HS-5 (cell line): Measurements from ENCODE around the gene TMPRSS11A.

Experiments used
- DNase-seq: peaks from one replicate; pipeline ENCODE4 v3.0.0-alpha.2; 2012; ENCODE audit warnings: low read depth

The TMPRSS11A gene

GRCh38 chr4:67963356-67963755 lies at the start of gene TMPRSS11A:
Gene TMPRSS11A (minus strand): TSS chr4:67963493. CDS start chr4:67963393, 100 bp downstream.
- DNase-seq: no peak

GRCh38 chr4:68011684-68012083 lies 48.4 kb upstream of the TMPRSS11A start:
- no peak for DNase-seq

- DNase-seq: no peak
Observed at GRCh38 chr4:68002906-68003305, 39.6 kb upstream of the TMPRSS11A start.

GRCh38 chr4:67996127-67996526 lies 32.8 kb upstream of the TMPRSS11A start:
- no peak for DNase-seq

GRCh38 chr4:67988991-67989390 lies 25.7 kb upstream of the TMPRSS11A start:
- DNase-seq: peak; percentile 38

GRCh38 chr4:67983333-67983732 lies 20.0 kb upstream of the TMPRSS11A start:
- no peak for DNase-seq

GRCh38 chr4:67980512-67980911 lies 17.2 kb upstream of the TMPRSS11A start:
- no peak for DNase-seq

- no peak for DNase-seq
Observed at GRCh38 chr4:67973608-67974007, 10.3 kb upstream of the TMPRSS11A start.

GRCh38 chr4:67954890-67955289 lies 8.4 kb downstream of the TMPRSS11A start:
- DNase-seq: no peak

GRCh38 chr4:67941074-67941473 lies 22.2 kb downstream of the TMPRSS11A start:
- DNase-seq: no peak

- DNase-seq: no peak
Observed at GRCh38 chr4:67940506-67940905, 22.8 kb downstream of the TMPRSS11A start.

GRCh38 chr4:67939195-67939594 lies 24.1 kb downstream of the TMPRSS11A start:
- DNase-seq: no peak

GRCh38 chr4:67935888-67936287 lies 27.4 kb downstream of the TMPRSS11A start:
- DNase-seq: no peak

GRCh38 chr4:67934628-67935027 lies 28.7 kb downstream of the TMPRSS11A start:
- DNase-seq: no peak

- DNase-seq: no peak
Observed at GRCh38 chr4:67933755-67934154, 29.5 kb downstream of the TMPRSS11A start.

- DNase-seq: no peak
Observed at GRCh38 chr4:67933038-67933437, 30.3 kb downstream of the TMPRSS11A start.

GRCh38 chr4:67931256-67931655 lies 32.0 kb downstream of the TMPRSS11A start:
- DNase-seq: no peak

GRCh38 chr4:67929426-67929825 lies 33.9 kb downstream of the TMPRSS11A start:
- peak; percentile 79 for DNase-seq

GRCh38 chr4:67928546-67928945 lies 34.7 kb downstream of the TMPRSS11A start:
- DNase-seq: peak; percentile 31

- no peak for DNase-seq
Observed at GRCh38 chr4:67927251-67927650, 36.0 kb downstream of the TMPRSS11A start.

- DNase-seq: no peak
Observed at GRCh38 chr4:67926485-67926884, 36.8 kb downstream of the TMPRSS11A start.

- DNase-seq: peak; percentile 32
Observed at GRCh38 chr4:67922697-67923096, 40.6 kb downstream of the TMPRSS11A start.

- no peak for DNase-seq
Observed at GRCh38 chr4:67918428-67918827, 44.9 kb downstream of the TMPRSS11A start.

GRCh38 chr4:67915400-67915966 lies 47.8 kb downstream of the TMPRSS11A start:
- no peak for DNase-seq

- DNase-seq: no peak
Observed at GRCh38 chr4:67912080-67912479, 51.2 kb downstream of the TMPRSS11A start.
